Common myeloid progenitor, CD34-positive (primary cell): ENCODE results near the gene APP.
"Not testable (repeated sequence)": the region's sequence is repeated elsewhere in the genome, so short reads cannot be mapped to it uniquely, and the experiment has no call there.

ENCODE experiments used
- CTCF ChIA-PET: fragments of 350-600 bp; sonication (Branson Sonifier 250); formaldehyde crosslinking; loops from one replicate; lab custom pipeline; 2021; ENCODE audit warnings: antibody characterized with exemption; lab: Charles Lee
- POLR2A ChIA-PET: fragments of 350-600 bp; sonication (Branson Sonifier 250); formaldehyde crosslinking; loops from one replicate; lab custom pipeline; 2021; ENCODE audit warnings: antibody characterized with exemption; lab: Charles Lee
- DNase-seq, 3 donors: peaks; one replicate each; pipeline versions ENCODE4 v3.0.0 to v3.0.0-alpha.2; 2013
- H3K27ac ChIP-seq, 2 experiments: 1 replicate in 1 of 2; 2 replicates in 1 of 2; pipeline ENCODE4 v1.7.0; 2013; ENCODE audit warnings: inconsistent platforms in 2 of 2, low read length in 2 of 2, mild to moderate bottlenecking in 2 of 2, low read depth in 1 of 2, moderate library complexity in 1 of 2; ENCODE audit not compliant: severe bottlenecking in 2 of 2, insufficient read depth in 1 of 2, poor library complexity in 1 of 2
- H3K27me3 ChIP-seq, 5 experiments: replicated peaks in 2 of 5; 1 replicate in 3 of 5; 2 replicates in 2 of 5; pipeline versions ENCODE4 v1.6.1 to v1.7.0; 2013; ENCODE audit warnings: low read length in 4 of 5, mild to moderate bottlenecking in 2 of 5, moderate library complexity in 2 of 5, inconsistent platforms in 1 of 5; ENCODE audit not compliant: insufficient read depth in 5 of 5, control insufficient read depth in 4 of 5
- H3K36me3 ChIP-seq, 4 experiments: 1 replicate in 2 of 4; 2 replicates in 2 of 4; pipeline versions ENCODE4 v1.6.1 to v1.7.0; 2013; ENCODE audit warnings: low read length in 3 of 4, control low read depth in 1 of 4, mild to moderate bottlenecking in 1 of 4; ENCODE audit not compliant: control insufficient read depth in 4 of 4, insufficient read depth in 4 of 4
- H3K4me1 ChIP-seq, 4 experiments: 1 replicate in 3 of 4; 2 replicates in 1 of 4; pipeline versions ENCODE4 v1.6.1 to v1.7.1; 2013; ENCODE audit warnings: low read length in 3 of 4, mild to moderate bottlenecking in 3 of 4, control low read depth in 1 of 4, inconsistent platforms in 1 of 4, moderate library complexity in 1 of 4; ENCODE audit not compliant: control insufficient read depth in 4 of 4, insufficient read depth in 4 of 4; ENCODE audit errors: control extremely low read depth in 1 of 4
- H3K4me3 ChIP-seq, 7 experiments: 1 replicate in 4 of 7; 2 replicates in 3 of 7; pipeline versions ENCODE4 v1.5.1 to v1.7.0; 2013; ENCODE audit warnings: mild to moderate bottlenecking in 7 of 7, low read length in 6 of 7, moderate library complexity in 6 of 7, inconsistent platforms in 2 of 7, low read depth in 2 of 7, control low read depth in 1 of 7; ENCODE audit not compliant: insufficient read depth in 4 of 7, control insufficient read depth in 1 of 7; ENCODE audit errors: extremely low read depth in 1 of 7
- H3K9me3 ChIP-seq, 5 experiments: 1 replicate in 4 of 5; 2 replicates in 1 of 5; pipeline versions ENCODE4 v1.6.1 to v1.7.1; 2013; ENCODE audit warnings: low read length in 4 of 5, mild to moderate bottlenecking in 2 of 5, inconsistent platforms in 1 of 5, low read depth in 1 of 5, moderate library complexity in 1 of 5; ENCODE audit not compliant: control insufficient read depth in 4 of 5, insufficient read depth in 2 of 5; ENCODE audit errors: control extremely low read depth in 1 of 5
- WGBS: methylation state at CpG from one replicate; pipeline ENCODE4 v1.1.5; 2013; ENCODE audit not compliant: insufficient coverage; 5-methylcytosine and 5-hydroxymethylcytosine counted together

The APP gene

DNA sequence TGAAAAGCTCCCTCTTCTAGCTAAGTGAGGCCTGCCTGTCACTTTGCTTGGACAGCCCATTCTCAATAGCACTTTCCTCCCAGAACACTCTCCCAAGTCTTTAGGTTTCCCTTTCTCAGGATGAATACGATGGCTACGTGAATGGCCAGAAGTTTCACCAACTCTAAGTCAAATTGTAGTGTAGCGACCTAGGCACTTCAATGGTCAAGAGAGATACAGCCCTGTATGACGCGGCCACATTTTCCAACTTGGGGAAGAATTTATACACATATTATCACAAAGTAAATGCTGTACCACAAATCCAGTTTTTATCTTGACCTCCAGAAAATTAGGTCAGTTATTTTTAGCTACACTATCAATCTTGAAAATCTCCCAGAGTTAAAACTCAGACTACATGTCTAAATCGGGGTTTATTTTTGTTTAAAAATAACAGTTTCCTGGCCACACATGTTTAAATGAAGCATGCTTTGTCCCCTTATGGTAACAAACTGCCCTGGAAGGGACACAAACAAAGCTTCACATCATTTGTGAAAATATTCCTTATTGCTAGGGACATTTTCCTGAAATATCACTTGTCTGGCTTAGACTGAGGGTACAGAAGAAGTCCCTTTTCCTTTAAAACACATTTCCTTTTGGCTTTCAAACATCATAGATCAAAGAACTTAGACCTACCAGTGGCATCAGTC lies 243.2 kb downstream of the APP start:
- H3K36me3 ChIP-seq, result peaks cover 0 to 15% (median 0%) of the 10 kb centered on the region in 4 experiments
- peak overlapping the region in 1 of 7 experiments; percentile 1 for H3K4me3 ChIP-seq
- peaks cover 10 to 50% (median 30%) of the 10 kb centered on the region in 4 experiments for H3K4me1 ChIP-seq
- H3K27ac ChIP-seq, result peak overlapping the region; percentile 27 to 31
- WGBS, result 78% methylated on average over 5 of the region's 6 CpGs
- no peaks in the 10 kb centered on the region for H3K27me3 ChIP-seq
- ChIA-PET CTCF (no interaction called here), POLR2A (no interaction called here)
- DNase-seq, result no peak
- no peaks in the 10 kb centered on the region for H3K9me3 ChIP-seq

DNA sequence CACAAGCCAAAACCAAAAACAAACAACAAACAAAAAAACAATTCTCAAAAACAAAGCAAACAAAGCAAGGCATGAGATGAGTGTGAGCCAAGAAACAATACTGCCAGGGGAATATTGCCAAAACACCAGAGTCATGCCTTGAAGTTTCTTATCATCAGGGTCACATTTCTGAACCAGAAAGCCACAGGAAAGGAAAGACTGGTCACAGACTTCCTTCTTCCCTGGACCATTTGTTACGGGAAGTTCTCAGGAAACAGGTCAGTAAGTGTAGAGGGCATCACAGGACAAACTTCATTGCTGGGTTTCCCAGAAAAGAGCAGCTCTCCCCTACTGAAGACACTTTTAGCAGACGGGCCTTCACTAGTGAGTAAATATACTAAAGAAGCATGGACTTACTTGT lies 244.6 kb downstream of the APP start:
- peak overlapping the region; percentile 65 to 69 for H3K27ac ChIP-seq
- ChIA-PET POLR2A (interaction anchor here (0.8 to 1.2 kb wide), 3 partner anchors 35 to 245 kb away, joined by 3 to 5 read pairs (median 3); partner anchors contain the start of gene APP), CTCF (interaction anchor here (1.0 kb wide), 1 partner anchor 43 kb away, joined by 3 read pairs; no protein-coding TSS in a partner anchor)
- H3K9me3 ChIP-seq, result no peaks in the 10 kb centered on the region
- WGBS, result 0% methylated on average over 2 of the region's 2 CpGs
- peaks cover 0 to 10% (median 0%) of the 10 kb centered on the region in 4 experiments for H3K36me3 ChIP-seq
- H3K4me3 ChIP-seq, result peak overlapping the region in 2 of 7 experiments; percentile 19 to 26
- DNase-seq, result peak; percentile 91 to 96 (median 95)
- H3K4me1 ChIP-seq, result peaks cover 10 to 42% (median 28%) of the 10 kb centered on the region in 4 experiments
- no peaks in the 10 kb centered on the region for H3K27me3 ChIP-seq

DNA sequence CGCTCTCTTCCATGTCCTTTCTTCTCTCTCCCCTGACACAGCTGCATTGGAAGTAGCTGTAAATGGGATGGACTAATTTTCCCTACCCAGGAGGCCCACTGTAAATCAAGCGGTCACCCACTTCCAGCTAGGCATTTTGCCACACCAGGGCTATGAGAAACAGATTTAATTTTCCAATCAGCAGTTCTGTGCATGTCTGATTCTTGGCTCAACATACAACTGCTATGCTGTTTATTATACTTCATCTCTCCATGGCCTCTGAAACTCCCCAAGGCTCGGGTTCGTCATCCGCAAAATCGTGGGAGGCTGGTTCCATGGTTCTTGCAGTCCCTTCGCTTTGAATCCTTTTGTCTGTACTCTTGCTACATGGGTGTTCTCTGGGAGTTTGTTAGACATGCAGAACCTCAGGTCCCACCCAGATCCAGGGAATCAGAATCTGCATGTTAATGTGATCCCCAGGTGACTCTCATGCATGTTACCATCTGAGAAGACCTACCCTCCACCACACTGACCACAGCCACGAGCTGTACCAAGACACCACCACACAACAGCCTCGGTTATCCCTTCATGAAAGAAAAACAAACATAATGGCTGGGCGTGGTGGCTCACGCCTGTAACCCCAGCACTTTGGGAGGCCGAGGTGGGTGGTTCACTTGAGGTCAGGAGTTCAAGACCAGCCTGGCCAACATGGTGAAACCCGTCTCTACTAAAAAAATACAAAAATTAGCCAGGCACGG lies 245.3 kb downstream of the APP start:
- Histone ChIP-seq H3K9me3 (no peaks in the 10 kb centered on the region), H3K36me3 (peaks cover 0 to 8% (median 0%) of the 10 kb centered on the region in 4 experiments), H3K27ac (peak overlapping the region; percentile 65 to 69), H3K27me3 (no peaks in the 10 kb centered on the region), H3K4me1 (peaks cover 10 to 41% (median 26%) of the 10 kb centered on the region in 4 experiments), H3K4me3 (peak overlapping the region in 1 of 7 experiments; percentile 8)
- ChIA-PET CTCF (interaction anchor here (1.0 to 1.3 kb wide), 2 partner anchors 29 to 43 kb away, joined by 3 to 6 read pairs; no protein-coding TSS in a partner anchor), POLR2A (interaction anchor here (1.0 to 1.2 kb wide), 2 partner anchors 36 to 246 kb away, joined by 3 to 5 read pairs; partner anchors contain the start of gene APP)
- WGBS, result 70% methylated on average over 6 of the region's 14 CpGs
- DNase-seq, result peak in 2 of 3 donors; percentile 51 to 57

DNA sequence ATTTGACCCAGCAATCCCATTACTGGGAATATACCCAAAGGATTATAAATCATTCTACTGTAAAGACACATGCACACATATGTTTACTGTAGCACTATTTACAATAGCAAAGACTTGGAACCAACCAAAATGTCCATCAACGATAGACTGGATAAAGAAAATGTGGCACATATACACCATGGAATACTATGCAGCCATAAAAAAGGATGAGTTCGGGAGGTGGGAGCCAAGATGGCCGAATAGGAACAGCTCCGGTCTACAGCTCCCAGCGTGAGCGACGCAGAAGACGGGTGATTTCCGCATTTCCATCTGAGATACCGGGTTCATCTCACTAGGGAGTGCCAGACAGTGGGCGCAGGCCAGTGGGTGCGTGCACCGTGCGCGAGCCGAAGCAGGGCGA lies 252.4 kb downstream of the APP start:
- POLR2A ChIA-PET, result interaction anchor here (0.5 kb wide), 1 partner anchor 9 kb away, joined by 3 read pairs; no protein-coding TSS in a partner anchor
- 100% methylated on average over 1 of the region's 17 CpGs for WGBS
- CTCF ChIA-PET, H3K27ac ChIP-seq, H3K9me3 ChIP-seq, H3K4me3 ChIP-seq, H3K27me3 ChIP-seq, H3K36me3 ChIP-seq, DNase-seq, H3K4me1 ChIP-seq: not testable (repeated sequence)

DNA sequence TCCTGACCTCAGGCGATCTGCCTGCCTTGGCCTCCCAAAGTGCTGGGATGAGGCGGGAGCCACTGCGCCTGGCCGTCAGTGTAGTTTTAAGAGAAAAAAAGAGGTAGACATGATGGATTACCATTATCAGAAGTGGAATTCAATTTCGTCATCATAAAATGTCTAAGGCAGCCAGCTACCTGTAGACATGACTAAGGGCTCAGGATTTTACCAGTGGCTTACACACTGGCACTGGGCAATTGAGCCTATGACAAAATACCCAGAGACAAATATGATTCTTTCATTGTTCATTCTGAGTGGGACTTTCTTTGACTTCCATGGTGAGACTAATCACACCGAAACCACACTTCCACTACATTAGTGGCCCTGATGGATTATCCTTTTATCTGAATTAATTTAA lies 254.3 kb downstream of the APP start:
- peaks cover 0 to 5% (median 2%) of the 10 kb centered on the region in 5 experiments for H3K9me3 ChIP-seq
- no peak overlapping the region for H3K4me3 ChIP-seq
- 97% methylated on average over 5 of the region's 6 CpGs for WGBS
- CTCF ChIA-PET, result no interaction called here
- H3K36me3 ChIP-seq, result peaks cover 0 to 23% (median 6%) of the 10 kb centered on the region in 4 experiments
- POLR2A ChIA-PET, result no interaction called here
- H3K4me1 ChIP-seq, result no peaks in the 10 kb centered on the region
- no peak overlapping the region for H3K27ac ChIP-seq
- H3K27me3 ChIP-seq, result no peaks in the 10 kb centered on the region
- no peak for DNase-seq

DNA sequence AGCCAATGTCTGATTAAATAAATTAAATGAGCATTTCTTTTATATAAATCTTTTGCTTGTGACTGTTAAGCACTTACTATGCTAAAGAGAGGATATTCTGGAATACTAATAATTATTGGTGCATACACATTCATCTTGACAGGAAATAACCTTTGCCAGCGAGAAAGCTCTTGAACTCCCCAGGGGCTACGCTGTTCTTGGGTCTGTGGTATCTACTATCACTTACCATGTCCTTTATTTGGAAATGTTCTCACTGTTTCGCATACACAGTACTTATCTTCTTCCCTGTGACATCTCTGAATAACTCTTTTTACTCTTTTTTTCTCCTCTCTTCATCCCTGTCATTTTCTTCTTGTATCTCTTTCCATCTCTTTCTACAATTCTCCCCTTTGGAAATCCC lies 257.1 kb downstream of the APP start:
- no peaks in the 10 kb centered on the region for H3K27me3 ChIP-seq
- no peak overlapping the region for H3K27ac ChIP-seq
- peaks cover 3 to 31% (median 6%) of the 10 kb centered on the region in 4 experiments for H3K36me3 ChIP-seq
- peaks cover 0 to 5% (median 2%) of the 10 kb centered on the region in 5 experiments for H3K9me3 ChIP-seq
- H3K4me1 ChIP-seq, result peaks cover 0 to under 1% (median 0%) of the 10 kb centered on the region in 4 experiments
- H3K4me3 ChIP-seq, result no peak overlapping the region
- DNase-seq, result no peak
- ChIA-PET CTCF (interaction anchor here (1.8 kb wide), 1 partner anchor 12 kb away, joined by 7 read pairs; no protein-coding TSS in a partner anchor), POLR2A (no interaction called here)
- WGBS, result 90% methylated on average over 3 of the region's 3 CpGs
